HG03039 (cell line): ENCODE measurements around the gene SRP68.
"Not testable (repeated sequence)": the region's sequence is repeated elsewhere in the genome, so short reads cannot be mapped to it uniquely, and the experiment has no call there.

Experiments used
- ATAC-seq: cut with Tn5 transposase; IDR thresholded peaks from one replicate; pipeline ENCODE4 v1.9.1; 2021; ENCODE audit warnings: mild to moderate bottlenecking, moderate library complexity; ENCODE audit not compliant: unreplicated experiment

Gene SRP68

GRCh38 chr17:76077584-76078110 is 5.3 kb upstream of the SRP68 start:
- no peak for ATAC-seq

DNA sequence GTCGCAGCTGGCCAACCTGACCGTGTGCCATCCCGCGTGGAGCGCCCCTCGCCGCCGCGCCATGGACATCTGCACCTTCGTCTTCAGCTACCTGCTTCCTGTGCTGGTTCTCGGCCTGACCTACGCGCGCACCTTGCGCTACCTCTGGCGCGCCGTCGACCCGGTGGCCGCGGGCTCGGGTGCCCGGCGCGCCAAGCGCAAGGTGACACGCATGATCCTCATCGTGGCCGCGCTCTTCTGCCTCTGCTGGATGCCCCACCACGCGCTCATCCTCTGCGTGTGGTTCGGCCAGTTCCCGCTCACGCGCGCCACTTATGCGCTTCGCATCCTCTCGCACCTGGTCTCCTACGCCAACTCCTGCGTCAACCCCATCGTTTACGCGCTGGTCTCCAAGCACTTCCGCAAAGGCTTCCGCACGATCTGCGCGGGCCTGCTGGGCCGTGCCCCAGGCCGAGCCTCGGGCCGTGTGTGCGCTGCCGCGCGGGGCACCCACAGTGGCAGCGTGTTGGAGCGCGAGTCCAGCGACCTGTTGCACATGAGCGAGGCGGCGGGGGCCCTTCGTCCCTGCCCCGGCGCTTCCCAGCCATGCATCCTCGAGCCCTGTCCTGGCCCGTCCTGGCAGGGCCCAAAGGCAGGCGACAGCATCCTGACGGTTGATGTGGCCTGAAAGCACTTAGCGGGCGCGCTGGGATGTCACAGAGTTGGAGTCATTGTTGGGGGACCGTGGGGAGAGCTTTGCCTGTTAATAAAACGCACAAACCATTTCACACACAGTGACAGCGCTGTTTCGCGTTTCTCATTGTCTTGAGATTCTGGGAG is 4.7 kb upstream of the SRP68 start:
- no peak for ATAC-seq

DNA sequence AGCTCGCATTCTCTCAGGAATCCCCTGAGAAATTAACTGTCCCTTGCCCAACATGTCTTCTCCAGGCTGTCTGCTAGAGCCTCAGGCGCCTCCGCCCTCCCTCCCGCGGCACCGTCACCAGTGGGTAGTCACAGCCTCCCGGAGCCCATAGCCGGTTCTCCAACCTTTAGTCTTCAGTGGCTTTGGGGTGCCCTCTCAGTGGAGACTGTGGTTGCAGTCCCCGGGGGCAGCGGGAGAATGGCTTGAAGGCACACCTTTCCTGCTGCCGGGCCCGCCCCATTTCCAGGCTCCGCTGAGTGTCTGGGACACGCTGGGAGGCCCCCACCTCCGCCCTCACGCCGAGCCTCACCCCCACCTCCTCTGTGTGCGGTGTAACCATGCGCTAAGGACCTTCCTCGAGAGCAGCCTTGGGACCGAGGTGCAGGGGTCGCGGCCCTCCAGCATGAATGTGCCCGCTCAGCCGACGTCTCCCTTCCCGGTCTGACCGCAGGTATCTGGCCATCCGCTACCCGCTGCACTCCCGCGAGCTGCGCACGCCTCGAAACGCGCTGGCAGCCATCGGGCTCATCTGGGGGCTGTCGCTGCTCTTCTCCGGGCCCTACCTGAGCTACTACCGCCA is 3.9 kb upstream of the SRP68 start:
- no peak for ATAC-seq

DNA sequence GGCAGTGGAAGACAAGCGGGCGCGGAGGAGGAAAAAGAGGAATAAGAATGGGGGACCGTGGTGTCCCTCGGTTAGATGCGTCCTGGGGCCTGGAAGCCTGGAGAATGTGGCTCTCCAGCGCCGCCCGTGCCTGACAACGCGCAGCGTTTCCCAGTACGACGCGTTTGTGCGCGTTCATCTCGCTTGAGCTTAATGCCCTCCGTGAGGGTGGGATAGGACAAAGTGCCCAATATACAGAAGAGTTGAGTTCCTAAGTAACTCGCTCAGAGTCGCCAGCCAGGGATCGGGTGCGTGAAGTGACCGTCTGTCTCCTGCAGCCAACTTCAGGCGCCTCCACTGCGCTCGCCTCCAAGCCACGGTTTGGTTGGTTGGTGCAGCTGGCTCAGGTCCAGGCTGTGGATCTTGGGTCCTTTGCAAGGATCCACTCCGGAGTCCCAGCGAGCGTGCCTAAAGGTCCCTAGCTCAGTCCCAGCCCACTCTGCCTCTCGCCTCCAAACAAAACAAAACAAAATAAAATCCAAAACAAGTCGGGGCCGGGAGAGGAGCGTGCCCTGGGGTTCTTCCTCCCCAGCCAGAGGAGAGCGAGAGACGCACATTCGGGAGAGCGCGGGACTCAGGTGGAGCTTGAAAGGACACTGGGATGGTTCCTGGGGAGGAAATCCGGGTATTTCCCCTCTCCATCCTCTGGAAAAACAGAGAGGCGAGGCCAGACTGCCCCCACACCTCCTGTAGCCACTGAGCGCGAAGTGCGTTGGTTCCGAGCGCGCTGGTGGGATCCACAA is 3.2 kb upstream of the SRP68 start:
- no peak for ATAC-seq

- ATAC-seq: no peak
Observed at GRCh38 chr17:76074390-76075363, 2.4 kb upstream of the SRP68 start, which contains the start of gene GALR2. Gene GALR2, plus strand, starts transcription at chr17:76074781. Its CDS starts 103 bp downstream, at chr17:76074884.

DNA sequence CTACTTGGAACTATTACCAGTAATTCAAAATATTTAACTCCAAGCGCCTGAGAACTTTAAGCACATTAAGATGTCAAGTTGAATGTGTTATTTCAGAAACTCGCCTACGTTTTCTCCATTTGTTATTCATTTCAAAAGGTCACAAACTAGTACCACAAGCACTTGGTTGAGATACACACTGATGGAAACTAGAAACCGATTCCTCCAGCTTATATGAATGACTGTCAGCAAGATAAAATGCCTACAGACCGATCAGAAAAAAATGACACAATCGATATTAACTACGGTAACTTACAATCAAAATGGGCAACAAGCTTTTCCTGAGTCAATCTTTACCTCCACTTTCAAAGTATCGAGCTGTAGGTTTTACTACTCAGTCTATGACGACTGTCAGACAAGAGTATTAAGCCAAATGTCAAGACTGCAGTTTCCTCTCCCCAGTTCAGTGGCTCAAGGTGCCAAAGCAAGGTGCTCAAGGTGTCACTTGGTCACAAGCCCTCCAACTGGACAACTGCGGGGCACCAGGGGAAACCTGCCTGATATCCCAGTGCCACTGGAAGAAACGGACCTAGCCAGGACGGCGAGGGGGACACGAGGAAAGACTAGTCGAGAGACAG is 678 bp downstream of the SRP68 start:
- no peak for ATAC-seq

- ATAC-seq: no peak
Observed at GRCh38 chr17:76065775-76066174, 6.5 kb downstream of the SRP68 start.

- ATAC-seq: no peak
Observed at GRCh38 chr17:76063875-76064546, 8.3 kb downstream of the SRP68 start.

DNA sequence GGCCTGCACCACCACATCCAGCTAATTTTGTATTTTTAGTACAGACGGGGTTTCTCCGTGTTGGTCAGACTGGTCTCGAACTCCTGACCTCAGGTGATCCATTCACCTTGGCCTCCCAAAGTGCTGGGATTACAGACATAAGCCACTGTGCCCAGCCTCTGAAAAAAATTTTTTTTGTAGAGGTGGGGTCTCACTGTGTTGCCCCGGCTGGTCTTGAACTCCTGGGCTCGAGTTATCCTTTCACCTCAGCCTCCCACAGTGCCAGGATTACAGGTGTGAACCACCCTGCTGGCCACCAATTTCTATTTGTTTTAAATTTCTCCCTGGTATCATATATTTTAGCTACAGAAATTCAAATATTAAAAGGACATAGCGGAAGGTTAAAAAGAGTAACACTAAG is 14.1 kb downstream of the SRP68 start:
- not testable (repeated sequence) for ATAC-seq

DNA sequence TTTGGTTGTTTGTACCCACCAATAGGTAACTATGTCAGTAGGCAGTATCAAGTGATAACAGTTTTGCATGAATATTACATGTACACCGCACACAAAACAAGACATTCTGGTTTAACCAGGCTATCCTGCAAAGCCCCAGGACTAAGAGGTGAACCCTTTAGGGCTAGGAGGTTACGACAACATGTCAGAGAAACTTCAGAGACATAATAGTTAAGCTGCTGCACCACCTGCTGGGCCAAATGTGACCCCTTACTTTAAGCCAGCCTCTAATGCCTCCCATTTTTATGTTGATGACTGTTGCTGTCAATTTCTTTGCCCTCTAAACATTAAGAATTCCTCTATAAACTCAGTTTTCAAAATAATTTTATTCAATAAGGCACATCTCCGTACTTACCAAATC is 15.4 kb downstream of the SRP68 start:
- ATAC-seq: no peak

DNA sequence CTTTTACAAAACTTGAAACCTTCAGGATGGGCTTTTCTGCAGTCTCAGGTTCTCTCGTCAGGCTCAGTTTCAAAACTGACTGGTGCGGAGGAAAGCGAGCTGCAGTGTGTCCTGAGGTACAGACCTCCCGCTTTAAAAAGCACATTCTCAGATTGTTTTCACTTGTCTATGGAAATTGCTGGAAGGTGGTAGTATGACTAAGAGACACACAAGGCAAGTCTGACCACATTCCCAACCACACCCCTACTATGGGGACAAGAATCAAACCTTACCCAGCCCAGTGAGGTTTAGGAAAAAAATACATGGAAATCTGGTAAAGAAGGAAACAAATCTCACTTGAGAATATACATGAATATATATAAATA is 18.2 kb downstream of the SRP68 start:
- no peak for ATAC-seq

DNA sequence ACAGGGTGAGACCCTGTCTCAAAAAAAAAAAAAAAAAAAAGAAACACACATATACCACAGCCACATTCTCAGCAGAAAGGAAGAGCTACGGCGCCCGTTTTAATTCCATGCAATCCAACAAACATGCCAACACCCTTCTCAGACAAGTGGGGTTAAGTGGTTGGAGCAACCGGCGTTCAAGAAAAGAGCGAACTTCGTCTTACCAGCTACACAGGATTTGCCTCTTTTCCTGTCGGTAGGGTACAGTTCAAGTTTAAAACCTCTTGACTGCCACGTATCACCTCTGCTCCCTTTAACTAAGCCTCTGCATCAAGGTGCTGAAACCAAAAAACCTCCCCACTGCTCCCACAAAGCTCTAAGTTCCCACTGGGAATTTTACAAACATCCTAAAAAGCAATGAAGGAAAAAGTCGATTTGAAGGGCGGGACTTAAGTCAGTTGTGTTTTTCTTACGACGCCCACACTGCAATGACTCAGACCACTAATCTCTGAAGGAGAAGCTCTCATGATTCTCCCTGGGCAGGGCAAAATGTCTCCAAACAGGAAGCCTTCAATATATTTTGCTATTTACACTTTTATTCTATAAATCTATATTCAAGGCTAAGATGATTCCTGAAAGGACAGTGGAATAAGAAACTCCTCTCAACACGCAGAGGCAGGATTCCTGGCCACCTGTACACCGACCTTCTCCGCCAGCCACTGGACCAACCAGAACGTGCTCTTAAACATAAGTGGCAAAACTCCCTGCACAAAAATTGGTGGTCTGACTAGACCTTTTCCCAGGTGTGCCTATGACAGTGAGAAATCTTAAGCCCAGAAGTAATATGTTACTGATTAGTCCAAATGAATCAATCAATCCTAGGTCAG is 18.8 kb downstream of the SRP68 start:
- ATAC-seq: no peak

- ATAC-seq: no peak
Observed at GRCh38 chr17:76051561-76051960, 20.8 kb downstream of the SRP68 start.

GRCh38 chr17:76050538-76051467 is 21.5 kb downstream of the SRP68 start:
- no peak for ATAC-seq

GRCh38 chr17:76049836-76050537 is 22.3 kb downstream of the SRP68 start:
- no peak for ATAC-seq

DNA sequence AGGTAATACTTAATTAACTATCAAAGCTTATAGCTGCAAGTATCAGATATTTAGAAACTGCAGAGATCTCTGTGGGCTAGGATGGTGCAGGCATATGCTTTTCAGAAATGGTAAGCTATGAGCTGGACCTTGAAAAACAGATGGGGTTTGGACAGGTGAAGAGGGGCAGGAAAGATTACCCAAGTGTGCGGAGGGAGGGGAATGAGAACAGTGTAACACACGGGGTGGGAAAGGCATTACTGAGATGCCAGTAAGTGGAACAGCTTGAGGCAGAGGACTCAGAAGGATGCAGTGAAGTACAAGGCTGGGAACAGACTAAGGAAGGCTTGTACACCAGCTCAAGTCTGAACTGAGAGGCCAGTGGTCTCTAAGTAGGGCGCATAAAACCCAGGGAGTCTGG is 23.1 kb downstream of the SRP68 start:
- no peak for ATAC-seq

- ATAC-seq: no peak
Observed at GRCh38 chr17:76048711-76049110, 23.6 kb downstream of the SRP68 start.
